Putamen (tissue), 1 donor: ENCODE measurements around the gene CAMK2N1.
"Not testable (repeated sequence)": the region's sequence is repeated elsewhere in the genome, so short reads cannot be mapped to it uniquely, and the experiment has no call there.

Experiments used
- DNase-seq: peaks from one replicate; pipeline ENCODE4 v3.0.0-alpha.2; 2016; ENCODE audit warnings: low spot score

CAMK2N1 gene

GRCh38 chr1:20485527-20486456 is at the start of gene CAMK2N1:
CAMK2N1 (minus strand) TSS chr1:20486210; CDS start chr1:20485379, 831 bp downstream.
- DNase-seq = peak; percentile 91

DNA sequence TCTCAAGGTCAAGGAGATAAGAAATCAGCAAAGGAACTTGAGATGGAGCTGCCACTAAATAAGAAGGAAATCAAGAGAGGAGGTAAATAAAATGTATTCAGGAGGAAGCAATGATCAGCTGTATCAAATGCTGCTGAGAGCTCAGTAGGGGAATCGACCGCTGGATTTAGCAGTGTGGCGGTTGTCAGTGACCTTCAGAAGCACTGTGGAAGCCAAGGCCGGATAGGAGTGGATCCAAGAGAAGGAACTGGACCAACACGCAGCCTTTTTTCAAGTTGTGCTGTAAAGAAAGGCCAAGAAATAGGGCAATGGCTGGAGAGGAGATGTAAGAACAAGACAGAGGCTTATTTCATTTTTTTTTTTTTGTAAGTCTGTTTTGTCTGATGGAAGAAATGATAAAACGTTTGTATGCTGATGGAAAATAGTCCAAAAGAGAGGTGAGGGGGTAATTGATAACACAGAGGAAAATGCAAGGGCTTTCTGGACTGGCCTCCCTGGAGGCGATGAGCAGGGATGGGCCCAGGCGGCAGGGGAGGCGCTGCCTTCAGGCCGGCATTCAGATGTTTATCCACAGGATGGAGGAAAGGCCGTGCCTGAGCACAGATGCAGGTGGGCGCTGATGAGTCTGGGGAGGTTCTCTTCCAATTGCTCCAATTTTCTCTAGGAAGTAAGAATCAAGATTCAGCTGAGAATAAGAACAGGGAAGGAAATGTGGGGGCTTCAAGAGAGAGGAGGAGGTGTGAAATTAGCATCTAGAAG is 48.8 kb upstream of the CAMK2N1 start:
- no peak for DNase-seq

DNA sequence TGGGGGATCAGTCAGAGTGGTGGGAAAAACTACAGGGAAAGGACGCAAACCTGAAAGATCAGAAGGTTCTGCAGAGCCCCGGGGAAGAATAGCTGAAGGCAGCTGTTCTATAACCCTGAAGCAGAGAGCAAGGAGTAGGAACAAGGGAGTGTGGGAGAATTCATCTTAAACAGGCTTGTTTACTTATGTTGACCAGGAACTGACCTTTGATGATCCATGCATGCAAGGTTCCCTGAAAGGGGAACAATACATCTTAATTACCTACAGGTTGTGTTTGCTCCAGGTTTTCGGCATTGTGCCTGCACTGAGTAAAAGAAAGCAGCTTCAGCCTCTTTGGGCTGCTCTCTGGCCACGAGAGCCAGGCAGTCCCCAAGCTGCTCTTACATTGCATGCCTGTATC is 47.6 kb upstream of the CAMK2N1 start:
- DNase-seq = no peak

DNA sequence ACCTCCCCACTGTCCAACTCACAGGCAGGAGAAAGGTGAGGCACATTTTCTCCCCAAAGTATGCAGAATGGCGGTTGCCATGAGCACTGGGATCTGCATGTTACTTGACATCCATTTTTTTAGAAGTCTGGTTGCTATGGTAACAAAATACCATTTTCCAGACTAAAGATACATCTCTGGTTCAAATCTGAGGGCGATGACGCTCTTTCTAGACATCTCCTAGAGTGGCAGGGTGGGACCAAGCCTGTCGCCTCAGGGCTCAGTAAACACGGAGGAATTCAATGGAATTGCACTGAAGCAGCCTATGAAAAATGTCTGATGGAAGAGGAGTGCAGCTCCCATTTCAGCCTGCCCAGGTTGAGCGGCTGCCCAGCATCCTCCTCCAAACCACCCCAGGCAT is 44.9 kb upstream of the CAMK2N1 start:
- DNase-seq = no peak

- DNase-seq = no peak
Measured at GRCh38 chr1:20530306-20530705, 44.3 kb upstream of the CAMK2N1 start.

GRCh38 chr1:20528221-20528620 is 42.2 kb upstream of the CAMK2N1 start:
- no peak for DNase-seq

- DNase-seq = no peak
Measured at GRCh38 chr1:20526267-20526666, 40.3 kb upstream of the CAMK2N1 start.

GRCh38 chr1:20521960-20522861 is 36.2 kb upstream of the CAMK2N1 start:
- peak; percentile 51 for DNase-seq

GRCh38 chr1:20519609-20520262 is 33.7 kb upstream of the CAMK2N1 start:
- DNase-seq = not testable (repeated sequence)

DNA sequence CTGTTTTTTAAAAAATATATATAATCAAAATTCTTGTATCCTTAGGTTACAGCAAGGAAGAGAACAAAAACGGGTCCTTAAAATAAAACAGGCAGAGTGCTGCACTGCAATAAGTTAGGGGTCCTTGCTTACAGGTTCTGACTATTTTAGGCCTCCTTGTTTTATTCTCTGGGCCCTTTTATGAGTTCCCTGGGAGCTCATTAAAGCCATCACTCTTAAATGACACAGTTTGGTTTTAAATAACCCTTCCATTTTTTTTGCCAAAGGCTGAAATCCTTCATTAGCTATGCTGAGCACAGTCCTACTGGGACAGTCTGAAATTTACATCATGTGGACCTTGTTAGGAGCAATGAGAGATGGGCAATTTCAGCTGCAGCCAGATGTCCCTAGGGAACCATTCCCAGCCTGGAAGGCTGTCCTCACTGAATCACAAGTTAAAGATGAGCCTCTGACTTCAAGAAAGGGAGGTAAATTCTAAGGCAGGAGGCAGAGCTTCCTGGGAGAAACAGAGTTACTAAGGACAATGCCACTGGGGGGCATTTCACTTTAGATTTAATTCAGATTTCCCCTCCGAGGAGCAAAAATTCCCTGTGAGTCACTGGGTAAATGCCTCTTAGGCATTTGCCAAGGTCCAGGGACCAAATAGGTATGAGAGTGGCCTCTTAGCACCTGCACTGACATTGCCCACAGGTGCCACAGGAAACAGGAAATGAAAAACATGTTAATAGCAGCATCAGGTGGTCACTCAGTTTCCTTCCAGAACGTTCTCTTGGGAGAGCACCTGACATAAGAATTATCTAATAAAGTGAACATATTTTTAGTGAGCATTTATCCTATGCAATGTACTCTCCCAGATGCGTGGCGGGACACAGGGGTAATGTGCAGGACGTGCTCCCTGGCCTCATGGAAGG is 25.8 kb upstream of the CAMK2N1 start:
- DNase-seq = no peak

DNA sequence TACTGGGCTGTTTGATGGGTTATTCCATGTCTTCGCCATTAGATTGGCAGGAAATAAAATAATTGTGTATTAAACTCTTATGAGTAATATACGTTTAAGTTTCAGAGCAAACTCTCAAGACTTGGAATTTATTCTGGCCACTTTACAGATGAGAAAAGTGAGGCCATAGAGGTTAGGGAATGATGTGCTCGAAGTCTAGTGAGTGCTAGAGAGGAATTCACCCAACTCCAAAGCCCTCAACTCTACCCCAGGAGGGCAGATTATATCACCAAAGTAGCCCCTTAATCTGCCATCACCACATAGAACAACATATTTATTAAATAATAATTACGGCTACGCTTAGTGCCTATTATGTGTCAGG is 22.4 kb upstream of the CAMK2N1 start:
- DNase-seq = no peak

DNA sequence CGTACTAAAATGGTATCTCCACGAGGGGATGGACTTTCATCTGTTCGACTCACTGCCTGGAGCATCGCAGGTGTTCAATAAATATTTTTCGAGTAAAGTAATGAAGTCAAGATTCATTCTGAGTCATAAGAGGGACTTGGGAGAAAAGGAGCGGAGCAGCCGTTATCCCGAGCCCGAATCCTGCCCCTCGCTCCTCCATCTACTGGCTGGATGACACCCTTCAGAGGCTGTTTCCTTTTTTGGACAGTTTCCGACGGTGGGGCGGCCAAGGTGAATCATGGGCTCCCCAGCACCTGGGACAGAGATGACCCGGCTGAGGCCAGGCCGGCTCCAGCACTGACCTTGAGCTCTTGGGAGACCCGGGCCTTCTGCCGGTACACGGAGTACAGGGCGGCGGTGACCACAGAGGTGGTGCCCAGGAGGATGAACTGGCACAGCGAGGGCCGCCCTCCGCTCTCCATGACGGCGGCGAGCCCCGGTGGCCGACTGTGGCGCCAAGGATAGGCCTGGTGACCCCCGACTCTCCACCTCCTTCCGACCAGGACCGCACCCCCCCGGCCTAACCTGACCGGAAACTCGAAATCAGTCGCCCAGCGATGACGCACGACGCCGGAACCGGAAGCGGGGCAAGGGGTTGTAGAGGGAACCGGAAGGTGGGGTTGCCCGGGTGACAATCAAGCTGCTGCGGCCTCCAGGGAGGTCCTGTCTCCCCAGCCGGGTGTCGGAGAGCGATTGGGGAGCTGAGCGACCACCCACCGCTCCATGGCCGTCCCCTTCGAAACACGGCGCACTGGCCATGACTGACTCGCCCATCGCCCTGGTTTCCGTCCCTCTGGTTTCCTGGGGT is 21.8 kb upstream of the CAMK2N1 start, which contains the start of gene MUL1:
Gene MUL1 (minus strand): TSS at position 588 of the 847 bp plus-strand sequence. CDS start 127 bp downstream, at position 461.
- DNase-seq = peak; percentile 92

DNA sequence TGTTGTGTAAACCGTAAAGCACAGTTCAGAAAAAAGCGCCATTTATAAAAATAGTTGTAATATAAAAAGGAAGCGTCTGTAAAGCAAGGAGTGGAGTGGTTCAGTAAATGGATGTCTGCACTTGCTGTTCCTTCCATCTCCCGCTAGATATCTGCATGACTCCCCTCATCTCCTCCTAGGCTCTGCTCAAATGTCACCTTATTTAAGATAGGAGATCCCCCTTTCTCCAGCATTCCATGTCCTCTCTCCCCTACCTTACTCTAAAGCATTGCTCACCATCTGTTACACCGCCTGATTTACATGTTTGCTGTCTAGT is 21.2 kb upstream of the CAMK2N1 start:
- no peak for DNase-seq

DNA sequence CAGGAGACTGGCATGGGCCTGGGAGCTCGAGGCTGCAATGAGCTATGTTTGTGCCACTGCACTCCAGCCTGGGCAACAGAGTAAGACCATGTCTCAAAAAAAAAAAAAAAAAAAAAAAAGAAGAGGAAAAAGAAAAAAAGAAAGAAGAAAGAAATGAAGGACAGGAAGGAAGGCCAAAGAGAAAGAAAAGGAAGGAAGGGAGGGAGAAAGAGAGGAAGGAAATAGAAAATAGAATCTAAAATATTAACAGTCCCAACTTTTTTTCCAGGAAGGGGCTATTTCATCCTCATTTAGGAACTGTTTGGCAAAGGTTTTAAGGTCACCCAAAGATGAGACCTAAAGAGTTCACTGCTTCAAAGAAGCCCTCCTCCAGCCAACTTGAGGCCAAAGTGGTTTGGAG is 19.5 kb upstream of the CAMK2N1 start:
- DNase-seq = no peak

GRCh38 chr1:20500716-20501115 is 14.7 kb upstream of the CAMK2N1 start:
- DNase-seq = no peak

- no peak for DNase-seq
Measured at GRCh38 chr1:20499718-20500117, 13.7 kb upstream of the CAMK2N1 start.

- no peak for DNase-seq
Measured at GRCh38 chr1:20499105-20499504, 13.1 kb upstream of the CAMK2N1 start.

DNA sequence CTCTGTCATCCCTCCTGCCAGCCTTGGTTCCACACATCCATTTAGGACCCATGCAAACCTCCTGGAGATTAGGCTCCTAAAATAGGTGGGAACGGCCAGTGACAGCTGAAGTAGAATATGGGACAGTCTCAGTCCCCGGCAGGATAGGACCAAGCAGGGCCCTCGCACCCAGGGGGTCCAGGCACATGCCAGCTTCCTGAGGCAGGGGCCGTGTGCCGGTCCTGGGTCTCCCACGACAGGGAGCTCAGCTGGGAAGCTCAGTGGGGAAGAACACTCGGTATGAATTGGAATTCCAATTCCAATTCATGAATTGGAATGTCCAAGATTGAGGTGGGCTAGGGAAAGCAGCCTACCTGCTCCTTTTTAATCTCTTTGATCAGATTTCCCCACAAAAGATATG is 12.1 kb upstream of the CAMK2N1 start:
- DNase-seq = no peak

DNA sequence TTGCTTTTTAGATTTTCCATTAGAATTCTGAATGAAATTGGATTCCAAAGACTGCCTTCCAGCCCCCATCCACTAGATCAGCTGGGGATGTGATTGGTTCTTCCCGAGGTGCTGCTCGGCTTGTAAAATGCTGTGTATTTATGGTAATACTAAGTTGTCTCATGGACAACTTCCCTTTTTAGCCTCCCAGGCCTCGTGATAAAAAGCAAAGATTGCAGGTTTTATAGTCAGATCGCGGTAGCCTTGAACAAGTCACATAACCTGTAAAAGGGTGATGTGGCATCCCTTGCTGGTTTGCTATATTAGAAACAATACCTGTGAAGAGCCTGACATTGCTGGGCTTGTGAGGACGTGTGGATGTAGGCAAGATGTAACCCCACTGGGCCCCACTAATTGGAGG is 11.5 kb upstream of the CAMK2N1 start:
- DNase-seq = no peak
